IMR-90 (cell line): ENCODE measurements around the gene UBE3C. TPM values are rescaled to one million over a fixed set of nuclear protein-coding genes. Genes with fewer than 3 reads are reported as not detected.

Source experiments
- ATAC-seq: fragments of 200-7000 bp; cut with Tn5 transposase; 2 replicates; pipeline ENCODE4 v1.9.1; 2020; ENCODE audit warnings: low read depth, mild to moderate bottlenecking, moderate library complexity
- BruUV-seq: library from RNA; stranded (reverse); fragments of 400-500 nt; replicated peaks from 2 replicates; lab custom pipeline; 2021; lab: Mats Ljungman, UMichigan
- CTCF ChIA-PET: fragments of 300-600 bp; formaldehyde crosslinking; extraction: SDS; loops from one replicate; lab custom pipeline; 2021; ENCODE audit warnings: antibody characterized with exemption; lab: Yijun Ruan, JAX
- POLR2A ChIA-PET: fragments of 300-600 bp; sonication (Branson Sonifier 250); formaldehyde crosslinking; loops from one replicate; lab custom pipeline; 2022; ENCODE audit warnings: antibody characterized with exemption; ENCODE audit not compliant: unreplicated experiment; lab: Charles Lee
- DNase-seq: peaks from one replicate; pipeline ENCODE4 v3.0.0; 2013
- H2AFZ ChIP-seq: replicated peaks from 2 replicates; pipeline ENCODE3; 2013; ENCODE audit warnings: low read length, mild to moderate bottlenecking; ENCODE audit not compliant: poor library complexity
- H2AK5ac ChIP-seq: 2 replicates; pipeline ENCODE4 v1.6.1; 2013; ENCODE audit warnings: low read depth, low read length, inconsistent platforms
- H2AK9ac ChIP-seq: replicated peaks from 2 replicates; pipeline ENCODE3; 2013; ENCODE audit warnings: mild to moderate bottlenecking, low read depth, low read length, moderate library complexity; ENCODE audit not compliant: poor library complexity
- H2BK120ac ChIP-seq: 2 replicates; pipeline ENCODE4 v1.6.1; 2013; ENCODE audit warnings: low read depth, low read length, inconsistent platforms
- H2BK15ac ChIP-seq: 3 replicates; pipeline ENCODE4 v1.6.1; 2013; ENCODE audit warnings: low read depth, low read length, inconsistent platforms
- H2BK20ac ChIP-seq: 2 replicates; pipeline ENCODE4 v1.6.1; 2013; ENCODE audit warnings: low read depth, mild to moderate bottlenecking, inconsistent platforms, low read length, moderate library complexity
- H2BK5ac ChIP-seq: 2 replicates; pipeline ENCODE4 v1.6.1; 2013; ENCODE audit warnings: mild to moderate bottlenecking, low read depth, low read length, inconsistent platforms; ENCODE audit not compliant: poor library complexity, severe bottlenecking
- H3K14ac ChIP-seq: replicated peaks from 2 replicates; pipeline ENCODE4 v1.6.1; 2013; ENCODE audit warnings: low read depth, low read length, inconsistent platforms
- H3K18ac ChIP-seq: 2 replicates; pipeline ENCODE4 v1.6.1; 2013; ENCODE audit warnings: low read depth, low read length, control low read depth
- H3K23ac ChIP-seq: 2 replicates; pipeline ENCODE4 v1.6.1; 2013; ENCODE audit warnings: low read depth, low read length, inconsistent platforms
- H3K27ac ChIP-seq: 2 replicates; pipeline ENCODE4 v1.5.1; 2013; ENCODE audit warnings: mild to moderate bottlenecking, control low read depth, low read length; ENCODE audit not compliant: insufficient read depth
- H3K27me3 ChIP-seq: 2 replicates; pipeline ENCODE4 v1.6.1; 2013; ENCODE audit warnings: low read length; ENCODE audit not compliant: control insufficient read depth, insufficient read depth
- H3K36me3 ChIP-seq: 2 replicates; pipeline ENCODE4 v1.6.1; 2013; ENCODE audit warnings: low read length, mixed read lengths; ENCODE audit not compliant: control insufficient read depth, insufficient read depth
- H3K4ac ChIP-seq: 2 replicates; pipeline ENCODE4 v1.6.1; 2013; ENCODE audit warnings: low read depth, low read length, inconsistent platforms
- H3K4me1 ChIP-seq: 2 replicates; pipeline ENCODE4 v1.6.1; 2013; ENCODE audit warnings: low read length, mixed read lengths; ENCODE audit not compliant: control insufficient read depth, insufficient read depth
- H3K4me2 ChIP-seq: 2 replicates; pipeline ENCODE4 v1.6.1; 2013; ENCODE audit warnings: low read depth, mild to moderate bottlenecking, control low read depth, low read length, moderate library complexity
- H3K4me3 ChIP-seq: 2 replicates; pipeline ENCODE4 v1.5.1; 2013; ENCODE audit warnings: low read depth, mild to moderate bottlenecking, control low read depth, low read length, moderate library complexity; ENCODE audit not compliant: insufficient read depth
- H3K56ac ChIP-seq: 2 replicates; pipeline ENCODE4 v1.6.1; 2013; ENCODE audit warnings: low read length, inconsistent platforms; ENCODE audit not compliant: insufficient read depth; ENCODE audit errors: extremely low read depth
- H3K79me1 ChIP-seq, 2 experiments: 2 replicates each; pipeline ENCODE4 v1.6.1; 2013; ENCODE audit warnings: low read length in 2 of 2, inconsistent platforms in 1 of 2, low read depth in 1 of 2
- H3K9ac ChIP-seq: 2 replicates; pipeline ENCODE4 v1.6.1; 2013; ENCODE audit warnings: low read depth, low read length, control low read depth
- H3K9me1 ChIP-seq: 2 replicates; pipeline ENCODE4 v1.6.1; 2013; ENCODE audit warnings: low read length, inconsistent platforms; ENCODE audit not compliant: insufficient read depth
- H3K9me3 ChIP-seq: 2 replicates; pipeline ENCODE4 v1.6.1; 2013; ENCODE audit warnings: low read length; ENCODE audit not compliant: control insufficient read depth, insufficient read depth
- H4K20me1 ChIP-seq: 2 replicates; pipeline ENCODE4 v1.6.1; 2013; ENCODE audit warnings: low read length, inconsistent platforms; ENCODE audit not compliant: insufficient read depth
- H4K5ac ChIP-seq: 2 replicates; pipeline ENCODE4 v1.6.1; 2013; ENCODE audit warnings: mild to moderate bottlenecking, low read depth, low read length, control low read depth
- H4K8ac ChIP-seq, 2 experiments: 2 replicates each; pipeline ENCODE4 v1.6.1; 2013; ENCODE audit warnings: low read depth in 2 of 2, low read length in 2 of 2, control low read depth in 1 of 2, inconsistent platforms in 1 of 2
- H4K91ac ChIP-seq: 2 replicates; pipeline ENCODE4 v1.6.1; 2013; ENCODE audit warnings: low read depth, low read length, inconsistent platforms; ENCODE audit not compliant: insufficient read depth
- CHD1 ChIP-seq: IDR thresholded peaks from 2 replicates; pipeline ENCODE4 v1.6.1; 2012; ENCODE audit warnings: low read depth, low read length, improper control_type of control experiment
- RFX5 ChIP-seq: IDR thresholded peaks from 2 replicates; pipeline ENCODE4 v1.8.0; 2012; ENCODE audit warnings: low read depth, mild to moderate bottlenecking, low read length, moderate library complexity
- SMC3 ChIP-seq: fragments of 150-350 bp; IDR thresholded peaks from 2 replicates; pipeline ENCODE4 v1.6.1; 2016; ENCODE audit warnings: low read depth, mild to moderate bottlenecking, antibody characterized with exemption, low read length, moderate library complexity
- WGBS, 2 experiments: methylation state at CpG; one replicate each; pipeline versions ENCODE4 v1.1.5 to v1.1.7; 2013; ENCODE audit warnings: missing lambda C conversion rate in 2 of 2; ENCODE audit not compliant: insufficient read length in 1 of 2; ENCODE audit errors: extremely low coverage in 2 of 2; 5-methylcytosine and 5-hydroxymethylcytosine counted together
- dilution Hi-C: fragments of 300-500 bp; cut with HindIII; formaldehyde crosslinking; loops from one replicate; pipeline ENCODE4 v1.14.3; 2018; ENCODE audit warnings: low sequenced_read_pairs; ENCODE audit not compliant: unreplicated experiment
- in situ Hi-C: fragments of 300-500 bp; cut with MboI; formaldehyde crosslinking; loops from 3 replicates; pipeline ENCODE4 v1.14.3; 2019; ENCODE audit warnings: low sequenced_read_pairs, inconsistent platforms, mixed read lengths
- intact Hi-C: fragments of 100-400 bp; cut with micrococcal nuclease; formaldehyde crosslinking; loops from 2 replicates; pipeline ENCODE4 v1.10.0; 2022
- polyA plus RNA-seq, 3 experiments: library from polyadenylated mRNA; depleted of rRNA; stranded (reverse); fragments of >200 nt; gene quantifications; 2 replicates each; pipeline ENCODE4 v1.2.3, GENCODE V29; 2012; ENCODE audit warnings: low replicate concordance in 1 of 3
- total RNA-seq: library from RNA; depleted of rRNA; stranded (reverse); fragments of >200 nt; gene quantifications from 2 replicates; pipeline ENCODE4 v1.2.3, GENCODE V29; 2012

UBE3C gene
- total and polyA plus RNA-seq, 2 of the 4 experiments (the other 2 are of a cell fraction), result 43.0 to 60.6 TPM

GRCh38 chr7:157125376-157126223 is 13.1 kb upstream of the UBE3C start (continued):
- TF ChIP-seq CHD1 (no peak), SMC3 (no peak)

DNA sequence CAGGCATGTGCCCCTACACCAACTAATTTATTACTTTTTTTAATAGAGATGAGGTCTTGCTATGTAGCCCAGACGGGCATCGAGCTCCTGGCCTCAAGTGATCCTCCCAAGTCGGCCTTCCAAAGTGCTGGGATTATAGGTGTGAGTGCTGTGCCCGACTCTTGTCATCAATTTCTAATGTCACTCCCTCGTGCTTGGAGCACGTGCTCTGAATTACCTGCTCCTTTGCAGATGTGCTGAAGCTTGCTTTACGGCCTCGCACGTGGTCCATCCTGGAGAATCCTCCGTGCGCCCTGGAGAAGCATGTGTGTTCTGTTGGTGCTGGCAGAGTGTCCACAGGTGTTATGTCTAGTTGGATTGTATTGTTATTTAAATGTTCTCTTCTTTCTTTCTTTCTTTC is 11.8 kb upstream of the UBE3C start:
- no CpG with 5 or more reads among the region's 11 CpGs for WGBS, 2 experiments
- DNase-seq, result no peak

More for the DNA sequence above, 11.8 kb upstream of the UBE3C start:
- BruUV-seq, result no TSS peak
- Histone ChIP-seq H3K27me3 (peaks cover 2% of the 10 kb centered on the region; the same call in 1 of the 2 replicates), H3K14ac (no peak overlapping the region), H3K23ac (no peak overlapping the region), H2AK9ac (no peak overlapping the region), H3K36me3 (no peaks in the 10 kb centered on the region), H3K9ac (no peak overlapping the region), H3K4ac (no peak overlapping the region), H3K56ac (no peak overlapping the region), H2AFZ (no peak overlapping the region), H4K20me1 (no peaks in the 10 kb centered on the region), H4K91ac (no peak overlapping the region), H2BK15ac (no peak overlapping the region), H2BK120ac (no peak overlapping the region), H3K4me3 (no peak overlapping the region), H3K4me1 (no peaks in the 10 kb centered on the region; the same call in 1 of the 2 replicates), H3K27ac (no peak overlapping the region), H3K9me1 (no peaks in the 10 kb centered on the region), H2BK5ac (no peak overlapping the region), H3K4me2 (no peak overlapping the region), H2BK20ac (no peak overlapping the region), H3K18ac (no peak overlapping the region), H4K5ac (no peak overlapping the region), H2AK5ac (no peak overlapping the region), H3K9me3 (no peaks in the 10 kb centered on the region), H3K79me1 (no peaks in the 10 kb centered on the region), H4K8ac (no peak overlapping the region)
- TF ChIP-seq RFX5, result no peak
- POLR2A ChIA-PET, result no interaction called here
- intact Hi-C loops, result no loop called here
- in situ Hi-C loops, result loop anchor here (25.0 kb wide), 2 partner anchors 165 to 490 kb away; partner anchors contain the start of gene RNF32
- no peak for ATAC-seq
- CTCF ChIA-PET, result no interaction called here
- dilution Hi-C loops, result no loop called here
